ENCODE data around the gene USP21.

DNA sequence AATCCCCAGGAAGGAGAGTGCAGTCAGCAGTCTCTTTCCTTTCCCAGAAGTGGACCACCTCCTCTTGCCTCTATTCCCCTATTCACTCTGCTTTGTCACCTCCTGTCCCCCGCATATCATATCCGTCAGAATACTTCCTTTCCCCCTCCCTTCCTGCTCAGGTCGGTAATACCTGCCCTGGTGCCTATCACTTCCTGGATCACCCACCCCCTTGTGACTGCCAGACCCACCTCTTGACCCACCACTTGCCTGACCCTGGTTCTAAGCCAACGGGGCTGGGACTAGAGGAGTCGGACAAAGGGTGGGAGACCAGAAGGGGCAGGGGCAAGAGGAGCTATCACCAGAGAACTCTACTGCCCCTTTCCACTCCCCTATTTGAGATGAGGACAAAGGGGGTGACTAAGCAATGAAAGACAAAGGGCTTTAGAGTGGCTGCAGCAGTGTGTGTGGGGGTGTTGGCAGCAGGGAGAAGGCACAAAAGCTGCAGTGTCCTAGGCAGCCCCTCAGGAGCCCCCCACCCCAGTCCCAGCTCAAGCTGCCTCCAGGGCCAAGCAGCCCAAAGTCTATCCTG, 41.2 kb downstream of the USP21 start:
- TF ChIP-seq, protein P1, sequence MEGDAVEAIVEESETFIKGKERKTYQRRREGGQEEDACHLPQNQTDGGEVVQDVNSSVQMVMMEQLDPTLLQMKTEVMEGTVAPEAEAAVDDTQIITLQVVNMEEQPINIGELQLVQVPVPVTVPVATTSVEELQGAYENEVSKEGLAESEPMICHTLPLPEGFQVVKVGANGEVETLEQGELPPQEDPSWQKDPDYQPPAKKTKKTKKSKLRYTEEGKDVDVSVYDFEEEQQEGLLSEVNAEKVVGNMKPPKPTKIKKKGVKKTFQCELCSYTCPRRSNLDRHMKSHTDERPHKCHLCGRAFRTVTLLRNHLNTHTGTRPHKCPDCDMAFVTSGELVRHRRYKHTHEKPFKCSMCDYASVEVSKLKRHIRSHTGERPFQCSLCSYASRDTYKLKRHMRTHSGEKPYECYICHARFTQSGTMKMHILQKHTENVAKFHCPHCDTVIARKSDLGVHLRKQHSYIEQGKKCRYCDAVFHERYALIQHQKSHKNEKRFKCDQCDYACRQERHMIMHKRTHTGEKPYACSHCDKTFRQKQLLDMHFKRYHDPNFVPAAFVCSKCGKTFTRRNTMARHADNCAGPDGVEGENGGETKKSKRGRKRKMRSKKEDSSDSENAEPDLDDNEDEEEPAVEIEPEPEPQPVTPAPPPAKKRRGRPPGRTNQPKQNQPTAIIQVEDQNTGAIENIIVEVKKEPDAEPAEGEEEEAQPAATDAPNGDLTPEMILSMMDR (IDR thresholded peaks at IDR 0.05; ENCODE audit: low read depth, low read length, poor library complexity, severe bottlenecking): no peak
- no peak for TF ChIP-seq EZH2phosphoT487 (IDR thresholded peaks at IDR 0.05; ENCODE audit: borderline replicate concordance, low read length)
